ENCODE results near the gene SMIM45.
A peak's percentile ranks its signal among the peaks of the same experiment; 100 is the strongest.

Gene SMIM45

GRCh38 chr22:41915786-41916493 lies 36.0 kb upstream of the SMIM45 start:
- no peak for DNase-seq

- no peak for DNase-seq
Measured at GRCh38 chr22:41916745-41917358, 35.1 kb upstream of the SMIM45 start.

GRCh38 chr22:41917375-41917902 lies 34.5 kb upstream of the SMIM45 start:
- no peak for DNase-seq

GRCh38 chr22:41917903-41918791 lies 33.8 kb upstream of the SMIM45 start:
- DNase-seq = no peak

- no peak for DNase-seq
Measured at GRCh38 chr22:41919357-41920224, 32.4 kb upstream of the SMIM45 start.

- DNase-seq = no peak
Measured at GRCh38 chr22:41920271-41920976, 31.5 kb upstream of the SMIM45 start.

GRCh38 chr22:41922328-41922727 lies 29.6 kb upstream of the SMIM45 start:
- no peak for DNase-seq

GRCh38 chr22:41922940-41923594 lies 28.9 kb upstream of the SMIM45 start:
- no peak for DNase-seq

GRCh38 chr22:41923595-41924276 lies 28.2 kb upstream of the SMIM45 start:
- no peak for DNase-seq

GRCh38 chr22:41925783-41926460 lies 26.0 kb upstream of the SMIM45 start:
- DNase-seq = peak; percentile 21

- no peak for DNase-seq
Measured at GRCh38 chr22:41927813-41928212, 24.1 kb upstream of the SMIM45 start.

GRCh38 chr22:41928593-41929417 lies 23.1 kb upstream of the SMIM45 start:
- DNase-seq = no peak

GRCh38 chr22:41929418-41929810 lies 22.5 kb upstream of the SMIM45 start:
- no peak for DNase-seq

- no peak for DNase-seq
Measured at GRCh38 chr22:41931701-41932269, 20.2 kb upstream of the SMIM45 start.

GRCh38 chr22:41932353-41932752 lies 19.6 kb upstream of the SMIM45 start:
- DNase-seq = no peak

GRCh38 chr22:41933411-41934177 lies 18.4 kb upstream of the SMIM45 start:
- DNase-seq = no peak

GRCh38 chr22:41934284-41935014 lies 17.5 kb upstream of the SMIM45 start:
- no peak for DNase-seq
